T-helper 2 cell treated with Interferon-gamma antibody and Interleukin-4, amounts not matched to agents 5 μg/mL and 100 μg/mL, for 36 hours (primary cell): ENCODE measurements around the gene EML2.
"Not testable (repeated sequence)": the region's sequence is repeated elsewhere in the genome, so short reads cannot be mapped to it uniquely, and the experiment has no call there.

ENCODE experiments used
- DNase-seq: peaks from one replicate; pipeline ENCODE4 v3.0.0; 2021; ENCODE audit warnings: low spot score
- H3K27ac Mint-ChIP-seq: one replicate; pipeline ENCODE4 v1.8.0; 2021; ENCODE audit warnings: mild to moderate bottlenecking, mixed read lengths
- H3K27me3 Mint-ChIP-seq: one replicate; pipeline ENCODE4 v1.8.0; 2021; ENCODE audit warnings: low read depth, mixed read lengths
- H3K36me3 Mint-ChIP-seq: one replicate; pipeline ENCODE4 v1.8.0; 2021; ENCODE audit warnings: low read depth, mixed read lengths
- H3K4me1 Mint-ChIP-seq: one replicate; pipeline ENCODE4 v1.8.0; 2021; ENCODE audit warnings: low read depth, mixed read lengths
- H3K4me3 Mint-ChIP-seq: one replicate; pipeline ENCODE4 v1.8.0; 2022; ENCODE audit warnings: mild to moderate bottlenecking, moderate library complexity, mixed read lengths
- H3K9me3 Mint-ChIP-seq: one replicate; pipeline ENCODE4 v1.8.0; 2021; ENCODE audit warnings: mixed read lengths

The EML2 gene

GRCh38 chr19:45643024-45643926 is 4.1 kb upstream of the EML2 start:
- peak; percentile 94 for DNase-seq
- H3K4me1 Mint-ChIP-seq, result peaks cover 40% of the 10 kb centered on the region

GRCh38 chr19:45641274-45642105 is 2.3 kb upstream of the EML2 start:
- peaks cover 43% of the 10 kb centered on the region for H3K4me1 Mint-ChIP-seq
- peaks cover 11% of the 10 kb centered on the region for H3K36me3 Mint-ChIP-seq
- no peaks in the 10 kb centered on the region for H3K9me3 Mint-ChIP-seq
- peak overlapping the region; percentile 98 for H3K27ac Mint-ChIP-seq
- peak overlapping the region; percentile 85 for H3K4me3 Mint-ChIP-seq
- DNase-seq, result peak; percentile 88
- H3K27me3 Mint-ChIP-seq, result no peaks in the 10 kb centered on the region

More at GRCh38 chr19:45643024-45643926, 4.1 kb upstream of the EML2 start:
- no peaks in the 10 kb centered on the region for H3K27me3 Mint-ChIP-seq
- H3K4me3 Mint-ChIP-seq, result peak overlapping the region; percentile 66
- no peaks in the 10 kb centered on the region for H3K9me3 Mint-ChIP-seq
- peaks cover 11% of the 10 kb centered on the region for H3K36me3 Mint-ChIP-seq
- peak overlapping the region; percentile 93 for H3K27ac Mint-ChIP-seq

GRCh38 chr19:45640849-45641273 is 1.7 kb upstream of the EML2 start:
- peak; percentile 43 for DNase-seq
- Mint-ChIP-seq H3K36me3 (peaks cover 11% of the 10 kb centered on the region), H3K27ac (peak overlapping the region; percentile 98), H3K9me3 (no peaks in the 10 kb centered on the region), H3K4me1 (peaks cover 38% of the 10 kb centered on the region), H3K27me3 (no peaks in the 10 kb centered on the region), H3K4me3 (peak overlapping the region; percentile 85)

GRCh38 chr19:45637890-45638667 is 1.1 kb downstream of the EML2 start:
- peaks cover 32% of the 10 kb centered on the region for H3K4me1 Mint-ChIP-seq
- H3K9me3 Mint-ChIP-seq, result no peaks in the 10 kb centered on the region
- H3K4me3 Mint-ChIP-seq, result peak overlapping the region; percentile 87
- H3K36me3 Mint-ChIP-seq, result peaks cover 12% of the 10 kb centered on the region
- no peaks in the 10 kb centered on the region for H3K27me3 Mint-ChIP-seq
- no peak overlapping the region for H3K27ac Mint-ChIP-seq
- no peak for DNase-seq

- Mint-ChIP-seq H3K4me1 (peaks cover 26% of the 10 kb centered on the region), H3K9me3 (no peaks in the 10 kb centered on the region), H3K36me3 (peaks cover 15% of the 10 kb centered on the region), H3K4me3 (no peak overlapping the region), H3K27me3 (no peaks in the 10 kb centered on the region), H3K27ac (no peak overlapping the region)
- DNase-seq, result no peak
Observed at GRCh38 chr19:45636902-45637301, 2.3 kb downstream of the EML2 start.

- Mint-ChIP-seq H3K4me1 (peaks cover 20% of the 10 kb centered on the region), H3K27me3 (no peaks in the 10 kb centered on the region), H3K9me3 (no peaks in the 10 kb centered on the region), H3K4me3 (no peak overlapping the region), H3K36me3 (peaks cover 14% of the 10 kb centered on the region), H3K27ac (no peak overlapping the region)
- DNase-seq, result no peak
Observed at GRCh38 chr19:45636275-45636674, 2.9 kb downstream of the EML2 start.

GRCh38 chr19:45632468-45633196 is 6.6 kb downstream of the EML2 start:
- H3K9me3 Mint-ChIP-seq, result no peaks in the 10 kb centered on the region
- peaks cover 1% of the 10 kb centered on the region for H3K4me1 Mint-ChIP-seq
- H3K4me3 Mint-ChIP-seq, result no peak overlapping the region
- peaks cover 19% of the 10 kb centered on the region for H3K36me3 Mint-ChIP-seq
- no peaks in the 10 kb centered on the region for H3K27me3 Mint-ChIP-seq
- H3K27ac Mint-ChIP-seq, result no peak overlapping the region
- peak; percentile 35 for DNase-seq

GRCh38 chr19:45630463-45630862 is 8.7 kb downstream of the EML2 start:
- Mint-ChIP-seq H3K36me3 (peaks cover 30% of the 10 kb centered on the region), H3K4me3 (no peak overlapping the region), H3K27me3 (no peaks in the 10 kb centered on the region), H3K9me3 (no peaks in the 10 kb centered on the region), H3K27ac (no peak overlapping the region), H3K4me1 (peaks cover 1% of the 10 kb centered on the region)
- DNase-seq, result peak; percentile 10

GRCh38 chr19:45629704-45630103 is 9.5 kb downstream of the EML2 start:
- Mint-ChIP-seq H3K27me3 (no peaks in the 10 kb centered on the region), H3K4me3 (no peak overlapping the region), H3K4me1 (peaks cover 1% of the 10 kb centered on the region), H3K36me3 (peaks cover 34% of the 10 kb centered on the region), H3K9me3 (no peaks in the 10 kb centered on the region), H3K27ac (no peak overlapping the region)
- no peak for DNase-seq

GRCh38 chr19:45628219-45628618 is 11.0 kb downstream of the EML2 start:
- not testable (repeated sequence) for H3K4me1 Mint-ChIP-seq, H3K27me3 Mint-ChIP-seq, H3K4me3 Mint-ChIP-seq, H3K27ac Mint-ChIP-seq, H3K9me3 Mint-ChIP-seq, DNase-seq
- peaks cover 43% of the 10 kb centered on the region for H3K36me3 Mint-ChIP-seq

- no peak overlapping the region for H3K27ac Mint-ChIP-seq
- no peaks in the 10 kb centered on the region for H3K4me1 Mint-ChIP-seq
- DNase-seq, result no peak
- no peak overlapping the region for H3K4me3 Mint-ChIP-seq
- H3K27me3 Mint-ChIP-seq, result no peaks in the 10 kb centered on the region
- H3K9me3 Mint-ChIP-seq, result no peaks in the 10 kb centered on the region
- peaks cover 52% of the 10 kb centered on the region for H3K36me3 Mint-ChIP-seq
Observed at GRCh38 chr19:45623984-45624383, 15.2 kb downstream of the EML2 start.

- Mint-ChIP-seq H3K4me1 (no peaks in the 10 kb centered on the region), H3K27ac (no peak overlapping the region), H3K27me3 (no peaks in the 10 kb centered on the region), H3K4me3 (no peak overlapping the region), H3K9me3 (no peaks in the 10 kb centered on the region), H3K36me3 (peaks cover 51% of the 10 kb centered on the region)
- DNase-seq, result no peak
Observed at GRCh38 chr19:45621976-45622503, 17.2 kb downstream of the EML2 start.

- Mint-ChIP-seq H3K4me3 (no peak overlapping the region), H3K27ac (no peak overlapping the region), H3K4me1 (no peaks in the 10 kb centered on the region), H3K9me3 (no peaks in the 10 kb centered on the region), H3K36me3 (peaks cover 48% of the 10 kb centered on the region), H3K27me3 (no peaks in the 10 kb centered on the region)
- no peak for DNase-seq
Observed at GRCh38 chr19:45621389-45621788, 17.8 kb downstream of the EML2 start.
